ENCODE measurements around the gene TEX44.

Gene TEX44

GRCh38 chr2:231592636-231593145, at the start of gene TEX44:
Gene TEX44, plus strand, starts transcription at chr2:231592864. Its CDS starts 88 bp downstream, at chr2:231592952.
- H3K4me3 ChIP-seq (ENCODE audit: low read depth, low read length): no peak within 1 kb of the TSS
- DNase-seq (ENCODE audit: low read depth): no peak

GRCh38 chr2:231545105-231545902, 47.4 kb upstream of the TEX44 start:
- no peak overlapping the region for H3K4me3 ChIP-seq (ENCODE audit: low read depth, low read length)
- peak; percentile 89 for DNase-seq (ENCODE audit: low read depth)
- TF ChIP-seq CTCF (conservative IDR thresholded peaks at IDR 0.05; ENCODE audit: low read depth, low read length): no peak

More at GRCh38 chr2:231592636-231593145, at the start of gene TEX44:
- no peak for TF ChIP-seq CTCF (conservative IDR thresholded peaks at IDR 0.05; ENCODE audit: low read depth, low read length)

GRCh38 chr2:231546014-231546715, 46.5 kb upstream of the TEX44 start:
- H3K4me3 ChIP-seq (ENCODE audit: low read depth, low read length): no peak overlapping the region
- no peak for TF ChIP-seq CTCF (conservative IDR thresholded peaks at IDR 0.05; ENCODE audit: low read depth, low read length)
- no peak for DNase-seq (ENCODE audit: low read depth)

- DNase-seq (ENCODE audit: low read depth): no peak
- no peak overlapping the region for H3K4me3 ChIP-seq (ENCODE audit: low read depth, low read length)
- no peak for TF ChIP-seq CTCF (conservative IDR thresholded peaks at IDR 0.05; ENCODE audit: low read depth, low read length)
These were observed 45.2 kb upstream of the TEX44 start for GRCh38 chr2:231547315-231548110.

- no peak for DNase-seq (ENCODE audit: low read depth)
- TF ChIP-seq CTCF (conservative IDR thresholded peaks at IDR 0.05; ENCODE audit: low read depth, low read length): no peak
- no peak overlapping the region for H3K4me3 ChIP-seq (ENCODE audit: low read depth, low read length)
These were observed 43.9 kb upstream of the TEX44 start for GRCh38 chr2:231548752-231549151.

GRCh38 chr2:231549446-231550239, 43.0 kb upstream of the TEX44 start:
- no peak overlapping the region for H3K4me3 ChIP-seq (ENCODE audit: low read depth, low read length)
- no peak for DNase-seq (ENCODE audit: low read depth)
- no peak for TF ChIP-seq CTCF (conservative IDR thresholded peaks at IDR 0.05; ENCODE audit: low read depth, low read length)
